ENCODE measurements around the gene AATF. TPM values are rescaled to one million over a fixed set of nuclear protein-coding genes. Genes with fewer than 3 reads are reported as not detected.

The AATF gene
- total RNA-seq, 1 donor from 2014 or later, result 86.1 TPM

- H3K36me3 Mint-ChIP-seq (ENCODE audit: low read depth), result peaks cover 35% of the 10 kb centered on the region
- ATAC-seq (ENCODE audit: low read depth), result no peak
- H3K4me1 Mint-ChIP-seq, result peaks cover 11% of the 10 kb centered on the region
- H3K4me3 Mint-ChIP-seq, result no peak overlapping the region
- H3K27ac Mint-ChIP-seq, result no peak overlapping the region
- TF ChIP-seq CTCF (IDR thresholded peaks at IDR 0.05), result no peak
- no peaks in the 10 kb centered on the region for H3K27me3 Mint-ChIP-seq
- POLR2A ChIA-PET, result no interaction called here
- no peaks in the 10 kb centered on the region for H3K9me3 Mint-ChIP-seq
- no peak for DNase-seq
- intact Hi-C loops (cut with micrococcal nuclease), result no loop called here
- CTCF ChIA-PET, result no interaction called here
These were observed 138.2 kb downstream of the AATF start for GRCh38 chr17:37086948-37087347.

GRCh38 chr17:37087683-37088082 is 138.9 kb downstream of the AATF start:
- TF ChIP-seq CTCF (IDR thresholded peaks at IDR 0.05), result no peak
- ATAC-seq (ENCODE audit: low read depth) (no peak), DNase-seq (no peak)
- no peak overlapping the region for H3K27ac Mint-ChIP-seq
- H3K9me3 Mint-ChIP-seq, result no peaks in the 10 kb centered on the region
- intact Hi-C loops (cut with micrococcal nuclease), result no loop called here
- ChIA-PET POLR2A (no interaction called here), CTCF (no interaction called here)
- no peak overlapping the region for H3K4me3 Mint-ChIP-seq
- H3K36me3 Mint-ChIP-seq (ENCODE audit: low read depth), result peaks cover 41% of the 10 kb centered on the region
- no peaks in the 10 kb centered on the region for H3K27me3 Mint-ChIP-seq
- peaks cover 11% of the 10 kb centered on the region for H3K4me1 Mint-ChIP-seq

DNA sequence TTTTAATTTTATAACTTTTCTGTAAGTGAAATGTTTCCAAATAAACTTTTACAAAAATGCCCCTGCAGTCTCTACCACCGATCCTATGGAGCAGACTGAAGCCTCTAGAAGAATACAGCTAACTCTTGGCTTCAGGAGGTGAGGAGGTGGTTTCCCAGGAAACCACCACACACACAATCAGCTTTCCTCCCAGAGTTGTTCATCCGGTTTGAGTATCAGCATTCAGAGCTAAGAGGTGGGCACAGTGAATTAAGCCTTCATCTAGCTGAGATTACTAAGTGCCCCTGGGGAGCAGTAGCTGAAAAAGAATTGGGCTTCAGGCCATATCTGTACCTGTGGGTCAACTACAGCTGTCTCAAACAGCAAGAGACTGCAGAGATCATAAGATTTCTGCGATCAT is 139.7 kb downstream of the AATF start:
- no peak for TF ChIP-seq CTCF (IDR thresholded peaks at IDR 0.05)
- no peaks in the 10 kb centered on the region for H3K27me3 Mint-ChIP-seq
- intact Hi-C loops (cut with micrococcal nuclease), result no loop called here
- H3K9me3 Mint-ChIP-seq, result no peaks in the 10 kb centered on the region
- POLR2A ChIA-PET, result no interaction called here
- CTCF ChIA-PET, result no interaction called here
- no peak overlapping the region for H3K4me3 Mint-ChIP-seq
- peaks cover 11% of the 10 kb centered on the region for H3K4me1 Mint-ChIP-seq
- H3K36me3 Mint-ChIP-seq (ENCODE audit: low read depth), result peaks cover 43% of the 10 kb centered on the region
- no peak overlapping the region for H3K27ac Mint-ChIP-seq
- DNase-seq, result no peak
- ATAC-seq (ENCODE audit: low read depth), result no peak

- no peak overlapping the region for H3K27ac Mint-ChIP-seq
- no peaks in the 10 kb centered on the region for H3K9me3 Mint-ChIP-seq
- ChIA-PET POLR2A (no interaction called here), CTCF (no interaction called here)
- TF ChIP-seq CTCF (IDR thresholded peaks at IDR 0.05), result no peak
- no peak for DNase-seq
- peaks cover 11% of the 10 kb centered on the region for H3K4me1 Mint-ChIP-seq
- intact Hi-C loops (cut with micrococcal nuclease), result no loop called here
- H3K27me3 Mint-ChIP-seq, result no peaks in the 10 kb centered on the region
- no peak overlapping the region for H3K4me3 Mint-ChIP-seq
- H3K36me3 Mint-ChIP-seq (ENCODE audit: low read depth), result peaks cover 44% of the 10 kb centered on the region
- no peak for ATAC-seq (ENCODE audit: low read depth)
These were observed 140.2 kb downstream of the AATF start for GRCh38 chr17:37088913-37089312.

DNA sequence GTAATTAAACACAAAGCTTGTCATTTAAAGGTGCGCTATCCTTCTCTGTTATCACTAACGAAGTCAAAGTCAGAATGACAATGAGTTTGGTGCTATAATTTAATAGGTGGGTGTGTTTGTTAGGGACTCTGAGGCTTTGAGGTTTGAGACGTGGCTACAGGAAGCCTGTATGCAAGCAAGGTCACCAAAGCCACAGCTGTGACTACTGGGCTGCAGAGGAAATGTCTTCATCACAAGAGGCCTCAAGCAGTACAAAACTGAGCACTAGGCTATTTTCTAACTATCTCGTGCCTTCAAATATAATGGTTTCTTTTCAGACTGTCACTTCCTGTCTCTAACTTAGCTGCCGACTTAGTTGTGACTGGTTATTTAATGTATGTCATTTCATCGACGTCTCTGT is 141.2 kb downstream of the AATF start:
- CTCF ChIA-PET, result no interaction called here
- no peaks in the 10 kb centered on the region for H3K27me3 Mint-ChIP-seq
- H3K9me3 Mint-ChIP-seq, result no peaks in the 10 kb centered on the region
- H3K36me3 Mint-ChIP-seq (ENCODE audit: low read depth), result peaks cover 53% of the 10 kb centered on the region
- peak overlapping the region; percentile 38 for H3K27ac Mint-ChIP-seq
- DNase-seq, result no peak
- ATAC-seq (ENCODE audit: low read depth), result no peak
- POLR2A ChIA-PET, result no interaction called here
- intact Hi-C loops (cut with micrococcal nuclease), result no loop called here
- TF ChIP-seq CTCF (IDR thresholded peaks at IDR 0.05), result no peak
- peaks cover 11% of the 10 kb centered on the region for H3K4me1 Mint-ChIP-seq
- no peak overlapping the region for H3K4me3 Mint-ChIP-seq
